GM15510 (cell line): ENCODE results near the gene N4BP3.
A peak's percentile ranks its signal among the peaks of the same experiment; 100 is the strongest.

ENCODE experiments used
- POLR2A ChIP-seq: IDR thresholded peaks from 3 replicates; pipeline ENCODE4 v1.6.1; 2011; ENCODE audit warnings: borderline replicate concordance; ENCODE audit not compliant: insufficient read length; ENCODE audit errors: extremely low read depth

The N4BP3 gene

DNA sequence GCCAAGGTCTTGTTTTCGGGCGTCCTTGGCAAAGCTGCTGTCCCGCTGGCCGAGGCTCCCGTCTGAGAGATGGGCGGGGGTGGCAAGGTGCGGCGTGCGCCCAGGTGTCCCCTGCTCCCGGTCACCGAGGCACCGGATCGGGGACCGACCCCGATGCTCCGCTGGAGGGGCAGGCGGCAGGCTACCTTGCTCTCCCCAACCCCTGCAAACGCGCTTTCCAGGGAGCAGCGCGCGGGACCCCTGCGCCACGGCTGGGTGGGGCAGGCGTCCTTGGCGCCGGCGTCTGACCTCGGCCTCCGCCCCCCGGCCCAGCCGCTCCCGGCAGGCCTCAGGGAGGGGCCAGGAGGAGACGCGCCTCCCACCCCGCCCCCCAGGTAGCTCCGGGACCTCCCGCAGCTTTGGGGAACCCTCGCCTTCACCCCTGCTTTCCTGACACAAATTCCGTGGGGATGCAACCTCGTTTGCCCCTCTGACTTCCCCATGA is 551 bp downstream of the N4BP3 start:
- no peak for TF ChIP-seq POLR2A

DNA sequence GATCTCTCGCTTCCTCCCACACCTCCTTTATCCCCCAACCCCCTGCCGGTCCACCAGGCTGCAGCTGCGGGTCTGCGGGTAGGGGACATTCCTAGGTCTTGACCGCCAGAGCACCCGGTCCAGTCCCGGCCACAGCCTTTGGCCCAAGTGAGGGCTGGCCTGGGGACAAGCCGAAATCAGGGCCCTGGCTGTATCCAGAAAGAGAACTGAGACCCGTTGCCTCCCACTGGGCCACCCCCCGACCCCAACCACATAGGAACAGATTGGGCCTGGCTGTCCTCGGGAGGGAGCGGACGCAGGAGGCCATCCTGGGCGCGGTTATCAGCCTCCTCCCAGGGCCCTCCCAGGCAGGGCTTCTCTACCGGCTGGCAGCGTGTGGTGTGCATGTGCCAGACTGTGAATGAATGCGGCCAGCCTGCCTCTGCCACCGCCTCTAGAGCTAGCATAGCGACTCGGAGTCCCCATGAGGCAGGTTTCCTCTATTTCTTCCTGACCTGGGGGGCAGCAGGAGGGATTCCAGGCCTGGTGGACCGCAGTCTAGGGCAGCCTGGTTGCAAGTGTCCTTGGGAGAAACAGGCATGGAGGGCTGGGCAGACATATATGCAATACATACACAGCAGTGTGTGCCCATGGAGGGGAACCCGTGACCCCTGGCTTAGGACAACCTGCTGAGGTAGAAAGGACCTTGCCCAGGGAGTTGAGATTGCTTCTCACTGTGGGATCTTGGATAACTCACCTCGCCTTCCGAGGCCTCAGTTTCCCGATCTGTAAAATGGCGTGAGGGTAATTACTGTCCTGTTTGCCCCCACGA is 1.2 kb downstream of the N4BP3 start:
- TF ChIP-seq POLR2A = no peak

DNA sequence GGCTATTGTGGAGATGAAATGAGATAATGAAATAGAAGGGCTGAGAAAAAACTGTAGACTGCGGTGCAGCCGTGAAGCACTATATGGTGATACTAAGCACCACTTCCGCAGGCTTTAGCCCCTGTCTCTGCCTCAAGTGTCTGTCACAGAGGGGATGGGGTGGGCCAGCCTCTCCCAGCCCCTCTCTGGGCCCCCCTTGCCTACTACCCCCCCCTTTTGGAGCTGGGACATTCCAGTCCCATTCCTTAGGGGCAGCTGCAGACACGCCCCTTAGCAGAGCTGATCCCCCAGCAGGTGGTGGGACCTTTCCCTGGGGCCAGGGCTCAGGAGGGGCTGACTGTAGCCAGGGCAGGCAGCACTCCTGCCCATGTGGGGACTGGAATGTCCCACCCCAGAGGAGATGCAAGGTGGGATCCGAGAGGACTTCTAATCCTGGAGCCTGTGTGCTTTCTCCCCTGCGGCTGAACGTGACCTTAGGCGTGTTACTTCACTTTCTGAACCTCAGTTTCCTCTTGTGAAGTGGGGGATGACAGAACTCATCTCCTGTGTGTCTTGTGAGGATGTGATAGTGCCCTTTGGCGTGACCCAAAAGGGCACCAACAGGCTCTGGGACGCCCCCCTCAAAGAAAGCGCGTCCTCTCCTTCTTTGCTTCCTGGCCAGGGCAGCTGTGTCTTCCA is 1.9 kb downstream of the N4BP3 start:
- no peak for TF ChIP-seq POLR2A

DNA sequence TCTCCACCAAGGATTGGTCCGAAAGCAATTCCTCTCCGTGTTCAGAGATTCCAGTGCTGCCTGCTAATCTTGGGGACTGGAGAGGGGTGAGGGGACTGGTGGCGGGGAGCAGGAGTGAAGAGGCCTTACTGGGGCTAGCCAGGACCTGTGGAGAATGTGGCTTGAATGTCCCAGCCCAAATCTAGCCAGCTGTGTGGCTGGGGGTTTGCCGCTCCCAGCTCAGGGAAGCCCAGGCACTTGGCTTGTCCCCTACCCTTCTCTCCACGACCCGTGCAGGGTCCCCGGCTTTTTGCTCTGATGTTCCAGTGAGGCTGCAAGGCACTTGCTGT is 2.4 kb downstream of the N4BP3 start:
- no peak for TF ChIP-seq POLR2A

- TF ChIP-seq POLR2A = peak; percentile 59
These were observed 3.0 kb downstream of the N4BP3 start for GRCh38 chr5:178116143-178116885.

DNA sequence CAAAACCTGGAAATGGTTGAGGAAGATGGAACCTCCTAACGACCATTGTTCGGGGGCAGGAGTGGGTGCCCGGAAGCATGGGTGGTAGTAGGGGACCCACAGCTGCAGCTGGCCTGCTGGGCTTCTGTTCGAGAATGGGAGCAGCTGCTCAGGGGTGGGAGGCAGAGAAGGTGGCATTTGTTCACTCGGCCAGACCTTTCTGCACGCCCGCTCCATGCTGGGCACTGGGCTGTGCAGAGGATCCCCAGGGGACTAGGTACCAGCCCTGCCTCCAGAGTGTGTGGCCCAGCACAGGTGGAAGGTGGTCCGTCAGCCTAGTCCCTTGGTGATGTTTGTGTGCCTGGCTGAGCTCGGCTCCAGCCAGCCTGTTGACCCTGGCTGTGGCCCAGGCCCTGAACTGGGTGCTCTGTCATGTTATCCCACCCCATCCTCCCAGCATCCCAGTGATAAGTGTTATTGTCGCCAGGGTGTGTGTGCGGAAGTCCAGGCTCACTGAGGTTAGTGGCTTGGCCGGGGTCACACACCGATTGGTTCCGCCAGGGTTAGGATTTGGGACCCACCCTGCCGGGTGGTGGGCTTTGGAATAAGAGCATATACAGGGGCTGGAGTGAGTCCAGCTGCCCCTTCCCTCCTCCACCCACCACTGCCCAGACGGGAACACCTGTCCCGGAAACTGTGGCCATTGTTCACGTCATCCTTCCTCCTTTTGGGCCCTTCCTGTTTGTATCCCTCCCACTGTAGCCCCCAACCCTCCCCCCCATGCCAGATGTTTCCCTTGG is 4.8 kb downstream of the N4BP3 start:
- TF ChIP-seq POLR2A = peak; percentile 13

- no peak for TF ChIP-seq POLR2A
These were observed 6.7 kb downstream of the N4BP3 start for GRCh38 chr5:178119915-178120606.

DNA sequence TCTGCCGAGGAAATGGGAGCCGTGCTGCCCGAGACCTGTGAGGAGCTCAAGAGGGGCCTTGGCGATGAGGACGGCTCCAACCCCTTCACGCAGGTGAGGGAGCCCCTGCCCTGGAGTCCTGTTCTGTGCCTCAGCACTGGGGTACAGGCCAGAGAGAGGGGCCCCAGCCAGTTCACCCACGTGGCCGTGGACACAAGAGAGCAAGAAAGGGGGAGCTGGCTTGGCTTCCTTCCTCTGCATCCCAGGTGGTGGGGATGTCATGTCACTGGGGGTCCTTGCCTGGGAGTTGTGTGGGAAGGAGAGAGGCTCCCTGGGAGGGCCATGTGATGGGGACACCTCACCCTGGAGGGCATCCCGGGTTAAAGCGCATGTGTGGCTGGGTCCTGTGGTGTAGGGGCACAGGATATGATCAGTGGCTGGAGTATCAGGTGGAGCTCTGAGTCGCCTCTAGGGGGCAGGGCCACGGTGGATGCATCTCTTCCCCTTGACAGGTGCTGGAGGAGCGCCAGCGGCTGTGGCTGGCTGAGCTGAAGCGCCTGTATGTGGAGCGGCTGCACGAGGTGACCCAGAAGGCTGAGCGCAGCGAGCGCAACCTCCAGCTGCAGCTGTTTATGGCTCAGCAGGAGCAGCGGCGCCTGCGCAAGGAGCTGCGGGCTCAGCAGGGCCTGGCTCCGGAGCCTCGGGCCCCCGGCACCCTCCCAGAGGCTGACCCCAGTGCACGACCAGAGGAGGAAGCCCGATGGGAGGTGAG is 7.5 kb downstream of the N4BP3 start:
- peak; percentile 17 for TF ChIP-seq POLR2A

DNA sequence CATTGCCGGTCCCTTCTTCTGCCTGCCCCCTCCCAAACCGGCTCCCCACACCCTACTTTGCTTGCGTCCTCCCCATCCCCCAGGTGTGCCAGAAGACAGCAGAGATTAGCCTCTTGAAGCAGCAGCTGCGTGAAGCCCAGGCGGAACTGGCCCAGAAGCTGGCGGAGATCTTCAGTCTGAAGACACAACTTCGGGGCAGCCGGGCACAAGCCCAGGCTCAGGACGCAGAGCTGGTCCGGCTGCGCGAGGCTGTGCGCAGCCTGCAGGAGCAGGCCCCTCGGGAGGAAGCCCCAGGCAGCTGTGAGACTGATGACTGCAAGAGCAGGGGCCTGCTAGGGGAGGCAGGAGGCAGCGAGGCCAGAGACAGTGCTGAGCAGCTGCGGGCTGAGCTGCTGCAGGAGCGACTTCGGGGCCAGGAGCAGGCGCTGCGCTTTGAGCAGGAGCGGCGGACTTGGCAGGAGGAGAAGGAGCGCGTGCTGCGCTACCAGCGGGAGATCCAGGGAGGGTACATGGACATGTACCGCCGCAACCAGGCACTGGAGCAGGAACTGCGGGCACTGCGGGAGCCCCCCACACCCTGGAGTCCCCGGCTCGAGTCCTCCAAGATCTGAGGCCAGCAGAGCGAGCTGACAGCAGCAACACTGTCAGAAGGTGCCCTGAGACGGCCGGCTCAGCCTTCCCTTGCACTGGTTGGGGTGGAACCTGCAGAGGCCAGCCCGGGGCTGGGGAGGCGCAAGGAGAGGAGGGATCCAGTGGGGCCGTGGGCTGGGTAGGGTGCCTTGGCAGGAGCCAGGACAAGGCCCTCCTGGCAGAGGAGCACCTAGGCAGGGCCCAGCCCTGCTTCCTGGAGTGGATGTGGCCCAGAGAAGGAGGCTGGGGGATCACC is 8.3 kb downstream of the N4BP3 start:
- no peak for TF ChIP-seq POLR2A

GRCh38 chr5:178122346-178122745 is 9.0 kb downstream of the N4BP3 start:
- TF ChIP-seq POLR2A = no peak

- no peak for TF ChIP-seq POLR2A
These were observed 10.0 kb downstream of the N4BP3 start for GRCh38 chr5:178123094-178123965.

- no peak for TF ChIP-seq POLR2A
These were observed 10.9 kb downstream of the N4BP3 start for GRCh38 chr5:178123966-178124925.
